Fibroblast of skin of back (primary cell): Measurements from ENCODE around the gene LRP8.

Experiments
- DNase-seq: peaks from one replicate; pipeline ENCODE4 v3.0.0-alpha.2; 2013

Gene LRP8

GRCh38 chr1:53321776-53322602 lies 5.9 kb downstream of the LRP8 start:
- no peak for DNase-seq

GRCh38 chr1:53321366-53321765 lies 6.5 kb downstream of the LRP8 start:
- DNase-seq: no peak

GRCh38 chr1:53320646-53321045 lies 7.2 kb downstream of the LRP8 start:
- DNase-seq: no peak

GRCh38 chr1:53319296-53320101 lies 8.4 kb downstream of the LRP8 start:
- DNase-seq: no peak

- DNase-seq: no peak
Observed at GRCh38 chr1:53317646-53318539, 10.0 kb downstream of the LRP8 start.

GRCh38 chr1:53316766-53317581 lies 10.9 kb downstream of the LRP8 start:
- no peak for DNase-seq

GRCh38 chr1:53316424-53316765 lies 11.5 kb downstream of the LRP8 start:
- no peak for DNase-seq

GRCh38 chr1:53315456-53316423 lies 12.1 kb downstream of the LRP8 start:
- DNase-seq: no peak

GRCh38 chr1:53315046-53315445 lies 12.8 kb downstream of the LRP8 start:
- DNase-seq: no peak

GRCh38 chr1:53314606-53315005 lies 13.3 kb downstream of the LRP8 start:
- no peak for DNase-seq

- no peak for DNase-seq
Observed at GRCh38 chr1:53314096-53314495, 13.8 kb downstream of the LRP8 start.

- no peak for DNase-seq
Observed at GRCh38 chr1:53313556-53313955, 14.3 kb downstream of the LRP8 start.

- DNase-seq: no peak
Observed at GRCh38 chr1:53311702-53312305, 16.1 kb downstream of the LRP8 start.

- no peak for DNase-seq
Observed at GRCh38 chr1:53310847-53311681, 16.8 kb downstream of the LRP8 start.

GRCh38 chr1:53309802-53310201 lies 18.1 kb downstream of the LRP8 start:
- no peak for DNase-seq

- no peak for DNase-seq
Observed at GRCh38 chr1:53308506-53308905, 19.4 kb downstream of the LRP8 start.

GRCh38 chr1:53307037-53307436 lies 20.8 kb downstream of the LRP8 start:
- no peak for DNase-seq

GRCh38 chr1:53306168-53306567 lies 21.7 kb downstream of the LRP8 start:
- DNase-seq: no peak

- DNase-seq: no peak
Observed at GRCh38 chr1:53305650-53306049, 22.2 kb downstream of the LRP8 start.
